Retinal pigment epithelial cell (primary cell): ENCODE measurements around the gene ERC2.

Experiments
- DNase-seq: peaks from one replicate; pipeline ENCODE4 v3.0.0-alpha.2; 2010; ENCODE audit warnings: low read depth
- H3K4me3 ChIP-seq: 2 replicates; pipeline ENCODE4 v1.5.1; 2011; ENCODE audit warnings: mild to moderate bottlenecking, low read length, control low read depth, moderate library complexity
- CTCF ChIP-seq: conservative IDR thresholded peaks from 2 replicates; pipeline ENCODE4 v1.5.1; 2011; ENCODE audit warnings: low read depth, low read length, control low read depth, inconsistent platforms

Gene ERC2

DNA sequence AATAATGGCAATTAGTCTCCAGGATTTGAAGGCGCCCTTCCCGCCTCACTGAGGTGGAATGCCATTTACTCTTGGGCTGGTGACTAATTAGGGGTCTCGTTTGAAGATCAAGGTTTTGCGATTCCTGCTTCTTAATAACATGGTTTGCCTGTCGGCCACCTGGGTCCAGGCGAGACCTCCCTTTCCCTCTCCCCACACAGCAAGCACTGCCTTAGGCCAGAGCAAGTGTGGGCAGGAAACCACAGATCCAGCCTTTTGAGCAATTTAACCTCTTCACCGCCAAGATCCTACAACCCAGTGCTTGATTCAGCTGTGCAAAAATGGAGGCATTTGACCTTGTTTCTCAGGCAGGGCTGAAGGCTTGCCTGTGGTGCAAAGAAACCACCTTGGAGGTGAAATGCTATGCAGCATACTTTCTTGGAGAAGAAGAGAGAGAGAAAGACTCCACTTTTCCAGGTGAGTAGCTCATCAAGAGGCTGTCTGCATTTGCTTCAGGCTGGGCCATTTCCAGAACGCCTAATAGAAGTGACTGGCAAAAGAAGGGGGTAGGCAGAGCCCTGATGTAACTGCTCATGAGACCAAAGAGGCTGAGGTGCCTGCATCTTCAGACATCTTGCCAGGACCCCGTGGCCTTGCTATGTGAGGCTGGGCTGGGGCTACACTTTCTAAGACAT lies 947.1 kb downstream of the ERC2 start:
- no peak overlapping the region for H3K4me3 ChIP-seq
- TF ChIP-seq CTCF, result no peak
- no peak for DNase-seq

GRCh38 chr3:55519019-55519418 lies 949.2 kb downstream of the ERC2 start:
- H3K4me3 ChIP-seq, result no peak overlapping the region
- no peak for TF ChIP-seq CTCF
- DNase-seq, result no peak

DNA sequence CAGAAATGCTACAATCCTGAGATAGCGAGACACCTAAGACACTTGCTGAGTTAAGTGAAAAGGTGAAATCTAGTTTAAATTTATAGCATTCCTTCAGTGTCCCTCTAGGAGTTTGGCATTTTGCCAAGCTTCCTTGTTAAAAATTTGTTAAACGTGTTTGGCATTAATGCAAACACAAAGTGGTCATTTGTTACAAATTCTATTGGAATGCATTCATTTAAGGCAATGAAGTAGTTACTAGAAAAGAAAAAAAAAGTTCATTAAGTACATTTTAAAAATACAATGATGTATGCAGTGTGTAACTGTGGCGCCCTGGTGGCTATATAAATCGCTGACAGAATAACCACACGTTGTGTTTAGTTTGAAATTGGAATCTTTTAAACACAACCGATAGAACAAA lies 949.8 kb downstream of the ERC2 start:
- DNase-seq, result no peak
- no peak overlapping the region for H3K4me3 ChIP-seq
- no peak for TF ChIP-seq CTCF

DNA sequence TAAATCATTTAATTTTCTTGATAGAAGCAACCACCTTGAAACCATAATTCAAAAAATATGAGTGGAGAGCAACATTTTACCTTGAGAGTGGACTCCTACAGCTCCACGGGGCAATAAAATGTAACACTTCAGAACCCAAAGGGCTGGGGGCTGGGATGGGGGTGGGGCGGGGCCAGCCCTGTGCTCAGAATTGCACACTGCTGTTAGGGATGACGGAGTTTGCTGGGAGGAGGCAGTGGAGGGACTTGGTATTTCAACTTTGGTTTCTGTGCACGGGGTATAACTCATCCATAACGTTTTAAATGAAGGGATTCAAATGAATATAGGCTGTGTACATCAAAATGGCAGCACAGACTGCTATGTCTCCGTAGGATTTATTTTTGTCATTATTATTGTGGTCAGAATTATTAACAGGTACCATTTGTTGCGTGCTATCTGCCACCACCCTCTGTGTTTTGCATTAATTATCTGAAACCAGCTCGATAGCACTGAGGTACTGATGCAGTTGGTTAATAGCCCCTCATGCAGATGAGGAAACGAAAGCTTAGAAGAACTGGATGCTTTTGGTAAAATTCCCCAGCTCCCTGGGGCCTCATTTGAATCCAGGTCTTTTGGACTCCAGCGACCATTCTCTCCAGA lies 951.8 kb downstream of the ERC2 start:
- H3K4me3 ChIP-seq, result no peak overlapping the region
- no peak for DNase-seq
- no peak for TF ChIP-seq CTCF

DNA sequence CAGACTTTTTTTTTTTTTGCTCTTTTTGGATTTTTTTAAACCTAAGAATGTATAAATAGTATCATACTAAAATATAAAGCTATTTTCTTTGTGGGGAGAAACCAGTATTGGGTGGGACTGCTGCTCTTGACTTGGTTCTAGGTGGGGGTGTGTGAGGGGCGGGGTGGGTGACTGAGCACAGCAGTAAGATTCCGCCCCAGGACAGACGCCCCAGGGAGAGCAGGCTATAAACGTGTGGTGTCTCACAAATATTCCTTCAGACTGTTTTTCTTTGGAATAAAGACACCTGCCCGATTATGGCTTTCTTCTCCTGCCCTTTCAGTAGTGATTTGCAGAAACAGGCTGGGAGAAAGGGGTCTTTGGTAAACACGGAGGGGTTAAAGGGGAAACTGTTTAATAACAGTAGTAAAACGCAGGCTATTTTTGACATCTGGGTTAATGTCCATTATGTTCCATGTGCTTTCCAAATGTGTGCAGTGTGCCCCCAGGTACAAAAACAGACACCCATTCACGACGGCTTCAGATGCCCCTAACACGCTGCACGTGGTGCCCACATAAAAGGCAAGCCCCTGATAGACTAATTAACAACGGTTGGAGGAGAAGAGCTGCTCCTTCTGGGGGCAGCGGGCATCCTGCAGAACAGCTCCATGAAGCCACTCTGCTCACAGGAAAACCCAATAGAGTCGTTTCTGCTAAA lies 952.6 kb downstream of the ERC2 start:
- DNase-seq, result no peak
- no peak for TF ChIP-seq CTCF
- no peak overlapping the region for H3K4me3 ChIP-seq

GRCh38 chr3:55514962-55515361 lies 953.3 kb downstream of the ERC2 start:
- DNase-seq, result no peak
- no peak overlapping the region for H3K4me3 ChIP-seq
- no peak for TF ChIP-seq CTCF
